ENCODE data around the gene DDX23. TPM values are rescaled to one million over a fixed set of nuclear protein-coding genes. Genes with fewer than 3 reads are reported as not detected.

Gene DDX23
- total and polyA plus RNA-seq, 8 donors, result 25.9 to 55.6 (median 33.3) TPM

DNA sequence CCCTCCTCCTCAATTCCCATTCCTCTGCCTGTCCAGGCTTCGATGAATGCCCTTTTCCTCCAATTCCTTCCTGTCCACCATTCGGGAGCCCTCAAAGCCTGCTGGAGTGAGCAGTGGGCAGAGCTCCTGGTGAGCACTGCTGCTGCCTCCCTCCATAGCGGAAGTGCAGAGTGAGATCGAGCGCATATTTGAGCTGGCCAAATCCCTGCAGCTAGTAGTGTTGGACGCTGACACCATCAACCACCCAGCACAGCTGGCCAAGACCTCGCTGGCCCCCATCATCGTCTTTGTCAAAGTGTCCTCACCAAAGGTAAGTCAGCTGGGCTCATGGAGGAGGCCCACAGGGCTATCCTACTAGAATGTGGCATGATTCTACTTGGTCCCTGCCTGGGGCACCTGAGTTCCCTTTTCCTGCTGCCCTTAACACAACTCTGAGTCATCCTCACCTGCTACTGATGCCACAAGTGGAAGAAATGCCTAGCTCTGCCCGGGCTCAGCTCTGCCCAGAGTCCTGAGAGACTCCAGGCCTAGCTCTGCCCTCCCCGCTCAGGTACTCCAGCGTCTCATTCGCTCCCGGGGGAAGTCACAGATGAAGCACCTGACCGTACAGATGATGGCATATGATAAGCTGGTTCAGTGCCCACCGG lies 25.6 kb downstream of the DDX23 start:
- no peaks in the 10 kb centered on the region for H3K27me3 ChIP-seq
- no peak overlapping the region for H3K27ac ChIP-seq
- H3K9me3 ChIP-seq, result no peaks in the 10 kb centered on the region
- no peaks in the 10 kb centered on the region for H3K4me1 ChIP-seq
- H3K36me3 ChIP-seq, result peaks cover 0 to 20% (median 15%) of the 10 kb centered on the region in 3 donors
- H3K4me3 ChIP-seq, result no peak overlapping the region
- no peak for ATAC-seq
- intact Hi-C loops (cut with DNase I), result no loop called here
- WGBS, 2 donors, result 79 to 85% methylated on average over 15 of the region's 15 CpGs
- no peak for FAIRE-seq
- TF ChIP-seq, protein P1, sequence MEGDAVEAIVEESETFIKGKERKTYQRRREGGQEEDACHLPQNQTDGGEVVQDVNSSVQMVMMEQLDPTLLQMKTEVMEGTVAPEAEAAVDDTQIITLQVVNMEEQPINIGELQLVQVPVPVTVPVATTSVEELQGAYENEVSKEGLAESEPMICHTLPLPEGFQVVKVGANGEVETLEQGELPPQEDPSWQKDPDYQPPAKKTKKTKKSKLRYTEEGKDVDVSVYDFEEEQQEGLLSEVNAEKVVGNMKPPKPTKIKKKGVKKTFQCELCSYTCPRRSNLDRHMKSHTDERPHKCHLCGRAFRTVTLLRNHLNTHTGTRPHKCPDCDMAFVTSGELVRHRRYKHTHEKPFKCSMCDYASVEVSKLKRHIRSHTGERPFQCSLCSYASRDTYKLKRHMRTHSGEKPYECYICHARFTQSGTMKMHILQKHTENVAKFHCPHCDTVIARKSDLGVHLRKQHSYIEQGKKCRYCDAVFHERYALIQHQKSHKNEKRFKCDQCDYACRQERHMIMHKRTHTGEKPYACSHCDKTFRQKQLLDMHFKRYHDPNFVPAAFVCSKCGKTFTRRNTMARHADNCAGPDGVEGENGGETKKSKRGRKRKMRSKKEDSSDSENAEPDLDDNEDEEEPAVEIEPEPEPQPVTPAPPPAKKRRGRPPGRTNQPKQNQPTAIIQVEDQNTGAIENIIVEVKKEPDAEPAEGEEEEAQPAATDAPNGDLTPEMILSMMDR (IDR thresholded peaks at IDR 0.05), result no peak
- DNase-seq, result no peak

- intact Hi-C loops (cut with DNase I), result no loop called here
- 80 to 89% methylated on average over 4 of the region's 4 CpGs for WGBS, 2 donors
- no peak for ATAC-seq
Observed at GRCh38 chr12:48824905-48825304, 27.1 kb downstream of the DDX23 start.

DNA sequence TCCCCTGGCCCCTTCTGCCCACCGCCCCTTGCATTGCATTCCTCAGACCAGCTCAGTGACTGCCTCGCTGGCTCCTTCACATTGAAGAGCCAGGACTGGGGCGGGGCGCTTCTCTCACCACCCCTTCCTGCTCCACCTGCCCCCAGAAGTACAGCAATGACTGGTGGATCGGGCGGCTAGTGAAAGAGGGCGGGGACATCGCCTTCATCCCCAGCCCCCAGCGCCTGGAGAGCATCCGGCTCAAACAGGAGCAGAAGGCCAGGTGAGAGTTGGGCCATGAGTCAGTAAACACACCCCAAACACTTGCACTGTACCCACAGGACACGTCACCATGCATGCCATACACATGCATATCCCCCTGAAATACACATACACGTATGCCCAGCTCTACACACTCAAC lies 27.9 kb downstream of the DDX23 start:
- no peak for FAIRE-seq
- ATAC-seq, result no peak
- 79 to 84% methylated on average over 12 of the region's 12 CpGs for WGBS, 2 donors
- Histone ChIP-seq H3K4me3 (no peak overlapping the region), H3K27ac (no peak overlapping the region), H3K27me3 (no peaks in the 10 kb centered on the region), H3K36me3 (no peaks in the 10 kb centered on the region), H3K4me1 (no peaks in the 10 kb centered on the region), H3K9me3 (no peaks in the 10 kb centered on the region)
- TF ChIP-seq, protein P1 (IDR thresholded peaks at IDR 0.05), result no peak
- intact Hi-C loops (cut with DNase I), result no loop called here
- no peak for DNase-seq

More at GRCh38 chr12:48824905-48825304, 27.1 kb downstream of the DDX23 start:
- H3K27me3 ChIP-seq, result no peaks in the 10 kb centered on the region
- H3K4me3 ChIP-seq, result no peak overlapping the region
- FAIRE-seq, result no peak
- TF ChIP-seq, protein P1 (IDR thresholded peaks at IDR 0.05), result no peak
- no peaks in the 10 kb centered on the region for H3K4me1 ChIP-seq
- H3K36me3 ChIP-seq, result peaks cover 0 to 6% (median 3%) of the 10 kb centered on the region in 3 donors
- DNase-seq, result no peak
- H3K9me3 ChIP-seq, result no peaks in the 10 kb centered on the region
- H3K27ac ChIP-seq, result no peak overlapping the region

DNA sequence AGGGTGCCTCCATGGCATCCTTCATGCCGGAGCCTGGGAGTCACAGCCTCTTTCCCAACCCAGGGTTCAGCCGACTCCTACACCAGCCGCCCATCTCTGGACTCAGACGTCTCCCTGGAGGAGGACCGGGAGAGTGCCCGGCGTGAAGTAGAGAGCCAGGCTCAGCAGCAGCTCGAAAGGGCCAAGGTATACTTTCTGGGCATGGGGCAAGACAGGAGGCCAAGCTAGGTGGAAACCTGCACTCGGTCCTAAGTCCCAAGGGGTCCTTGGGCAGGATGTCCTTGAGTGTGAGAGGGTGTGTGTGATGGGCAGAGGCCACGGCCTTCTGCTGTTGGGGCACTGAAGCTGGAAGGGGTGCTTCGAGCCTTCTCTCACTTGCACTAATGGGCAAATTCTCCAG lies 28.7 kb downstream of the DDX23 start:
- 75 to 85% methylated on average over 11 of the region's 11 CpGs for WGBS, 2 donors
- Histone ChIP-seq H3K9me3 (no peaks in the 10 kb centered on the region), H3K27ac (no peak overlapping the region), H3K4me1 (no peaks in the 10 kb centered on the region), H3K4me3 (no peak overlapping the region), H3K36me3 (no peaks in the 10 kb centered on the region), H3K27me3 (no peaks in the 10 kb centered on the region)
- TF ChIP-seq, protein P1 (IDR thresholded peaks at IDR 0.05), result no peak
- FAIRE-seq (no peak), DNase-seq (no peak), ATAC-seq (no peak)
- intact Hi-C loops (cut with DNase I), result no loop called here

DNA sequence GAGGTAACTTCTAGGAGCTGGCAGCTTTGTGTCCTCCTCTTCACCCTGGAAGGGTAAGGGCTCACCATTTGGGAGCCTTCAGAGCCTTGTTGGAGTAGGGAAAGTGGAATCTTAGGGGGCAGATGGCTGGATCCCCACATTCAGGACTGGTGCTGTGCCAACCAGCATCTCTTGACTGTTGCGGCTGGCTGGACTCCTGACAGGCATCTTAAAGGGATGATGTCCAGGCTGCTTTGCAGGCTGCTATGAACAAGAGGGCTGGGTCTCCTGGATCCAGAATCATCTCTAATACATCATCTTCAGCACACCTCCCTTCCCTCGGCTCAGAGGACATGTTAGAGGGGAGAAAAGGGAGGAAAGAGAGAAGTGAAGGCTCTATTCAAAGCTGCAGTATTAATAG lies 29.3 kb downstream of the DDX23 start:
- no peak for FAIRE-seq
- H3K9me3 ChIP-seq, result no peaks in the 10 kb centered on the region
- peaks cover 0 to 2% (median 0%) of the 10 kb centered on the region in 3 donors for H3K4me1 ChIP-seq
- ATAC-seq, result no peak
- no peaks in the 10 kb centered on the region for H3K36me3 ChIP-seq
- TF ChIP-seq, protein P1 (IDR thresholded peaks at IDR 0.05), result no peak
- no peak overlapping the region for H3K4me3 ChIP-seq
- H3K27ac ChIP-seq, result no peak overlapping the region
- intact Hi-C loops (cut with DNase I), result no loop called here
- 44 to 48% methylated on average over 2 of the region's 2 CpGs for WGBS, 2 donors
- DNase-seq, result no peak
- H3K27me3 ChIP-seq, result no peaks in the 10 kb centered on the region

All from pancreas (tissue), 10 donors.